ENCODE results near the gene MORN1.

The MORN1 gene

GRCh38 chr1:2404142-2404889 is 13.0 kb upstream of the MORN1 start:
- no peak for DNase-seq

DNA sequence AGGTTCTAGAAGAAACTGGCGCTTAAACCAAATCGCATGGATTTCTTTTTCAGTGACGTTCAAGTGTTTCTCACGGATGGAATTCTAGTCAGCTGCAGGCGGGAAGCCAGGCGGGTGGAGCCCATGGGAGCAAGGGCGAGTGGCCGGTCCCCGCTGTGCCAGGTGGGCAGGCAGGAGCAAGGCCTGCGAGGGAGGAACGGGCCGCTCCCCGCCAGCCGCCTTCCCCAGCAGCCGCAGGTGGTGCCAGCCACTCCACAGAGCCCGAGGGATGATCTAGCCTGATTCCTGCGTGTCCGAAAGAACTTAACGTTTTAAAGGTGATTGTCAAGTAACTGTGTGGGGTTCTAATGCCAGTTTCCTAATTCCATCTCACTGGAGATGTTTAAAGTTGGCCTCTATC is 11.9 kb upstream of the MORN1 start:
- DNase-seq: no peak

GRCh38 chr1:2402420-2402819 is 11.1 kb upstream of the MORN1 start:
- DNase-seq: no peak

DNA sequence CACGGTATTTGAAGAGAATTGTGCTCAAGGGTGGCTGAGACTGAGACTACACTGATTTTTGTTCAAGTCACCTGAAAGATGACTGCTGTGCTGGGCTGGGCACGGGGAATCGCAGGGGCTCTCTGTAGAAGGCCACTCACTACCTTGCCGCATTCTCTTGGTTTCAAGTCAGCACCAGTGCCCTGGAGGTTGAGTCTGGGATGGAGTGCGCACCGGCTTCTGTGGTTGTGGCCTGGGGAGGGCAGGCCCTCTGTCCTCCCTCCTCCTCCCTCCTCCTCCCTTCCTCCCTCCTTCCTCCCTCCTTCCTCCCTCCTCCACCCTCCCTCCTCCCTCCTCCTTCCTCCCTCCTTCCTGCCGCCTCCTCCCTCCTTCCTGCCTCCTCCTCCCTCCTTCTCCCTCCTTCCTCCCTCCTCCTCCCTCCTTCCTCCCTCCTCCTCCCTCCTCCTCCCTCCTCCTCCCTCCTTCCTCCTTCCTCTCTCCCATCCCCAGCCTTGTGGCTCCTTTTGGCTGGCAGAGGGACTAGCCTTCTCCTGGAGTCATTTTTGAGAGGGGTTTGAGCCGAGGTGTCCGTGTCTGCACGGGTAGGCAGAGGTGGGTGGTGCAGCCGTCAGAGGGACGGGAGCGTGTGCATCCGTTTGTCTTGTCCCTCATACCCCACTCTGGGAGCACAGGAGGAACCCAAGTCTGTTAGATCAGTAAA is 9.7 kb upstream of the MORN1 start:
- DNase-seq: no peak

GRCh38 chr1:2400576-2400909 is 9.2 kb upstream of the MORN1 start:
- DNase-seq: no peak

DNA sequence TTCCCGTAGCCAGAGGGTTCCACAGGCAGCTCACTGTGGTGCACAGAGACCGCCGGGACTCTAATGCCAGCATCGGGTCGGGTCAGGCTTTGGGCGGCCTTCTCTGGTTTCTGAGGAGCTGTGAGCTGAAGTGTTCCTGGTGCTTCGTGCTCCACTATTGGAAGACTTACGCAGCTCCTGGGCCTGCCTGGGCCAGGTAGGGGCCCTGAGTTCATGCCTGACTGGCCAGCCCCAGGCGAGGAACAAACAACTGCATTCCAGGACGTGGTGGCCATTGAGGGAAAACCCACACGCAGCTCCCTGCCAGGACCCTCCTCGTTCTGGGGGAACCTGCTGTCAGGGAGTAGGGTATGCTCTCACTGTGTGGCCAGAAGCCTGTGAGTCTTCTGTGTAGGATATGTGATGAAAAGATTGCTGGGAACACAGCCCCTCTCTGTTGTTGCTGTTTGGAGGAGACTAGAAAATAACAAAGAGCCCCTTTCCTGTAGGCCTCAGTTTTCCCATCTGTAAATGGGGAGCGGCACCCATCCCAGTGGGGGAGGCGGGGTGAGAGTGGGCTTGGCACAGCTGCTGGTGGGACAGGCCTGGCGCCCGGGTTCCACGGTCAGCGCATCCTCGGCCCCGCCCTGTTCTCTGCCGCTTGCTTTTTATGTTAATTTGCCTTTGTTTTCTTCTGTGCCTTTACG is 8.7 kb upstream of the MORN1 start:
- DNase-seq: no peak

DNA sequence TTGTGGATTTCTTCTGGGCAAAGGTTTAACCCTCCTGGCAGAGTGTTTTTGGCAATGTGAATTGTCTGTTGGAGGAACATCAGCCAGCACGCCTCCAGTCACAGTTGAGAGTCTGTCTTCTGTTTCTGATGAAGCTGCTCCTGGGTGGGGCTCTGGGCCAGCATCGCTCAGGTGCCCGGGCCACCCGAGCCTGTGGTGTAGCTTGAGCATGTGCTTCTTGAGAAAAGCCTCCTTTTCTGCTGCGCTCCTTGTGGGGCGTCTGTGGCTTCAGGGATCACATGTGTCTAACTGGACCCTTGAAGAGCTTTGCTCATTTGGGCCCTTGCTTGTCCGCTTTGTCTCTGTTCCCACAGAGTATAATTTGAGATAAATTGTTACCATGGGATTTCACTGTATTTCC is 7.5 kb upstream of the MORN1 start:
- DNase-seq: no peak

- DNase-seq: no peak
Observed at GRCh38 chr1:2397007-2397679, 5.8 kb upstream of the MORN1 start.

DNA sequence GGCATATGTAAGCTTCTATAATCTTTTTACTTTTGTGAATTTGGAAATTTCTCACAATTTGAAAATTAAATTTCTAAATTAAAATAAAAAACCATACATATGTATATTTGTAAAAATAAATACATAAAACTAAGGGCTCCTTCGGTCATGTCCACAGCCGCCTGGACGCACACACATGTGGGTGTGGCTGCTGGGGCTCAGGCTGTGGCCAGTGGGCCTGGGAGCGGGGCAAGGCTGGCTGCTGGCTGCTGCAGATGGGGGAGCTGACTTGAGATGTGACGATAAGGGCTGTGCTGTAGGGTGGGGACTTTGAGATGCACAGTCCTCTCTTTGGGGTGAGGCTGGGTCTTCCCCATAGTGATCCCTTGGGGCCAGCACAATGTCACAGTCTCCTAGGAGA is 5.1 kb upstream of the MORN1 start:
- DNase-seq: no peak

GRCh38 chr1:2396059-2396458 is 4.7 kb upstream of the MORN1 start:
- no peak for DNase-seq

- DNase-seq: no peak
Observed at GRCh38 chr1:2395245-2395644, 3.9 kb upstream of the MORN1 start.

DNA sequence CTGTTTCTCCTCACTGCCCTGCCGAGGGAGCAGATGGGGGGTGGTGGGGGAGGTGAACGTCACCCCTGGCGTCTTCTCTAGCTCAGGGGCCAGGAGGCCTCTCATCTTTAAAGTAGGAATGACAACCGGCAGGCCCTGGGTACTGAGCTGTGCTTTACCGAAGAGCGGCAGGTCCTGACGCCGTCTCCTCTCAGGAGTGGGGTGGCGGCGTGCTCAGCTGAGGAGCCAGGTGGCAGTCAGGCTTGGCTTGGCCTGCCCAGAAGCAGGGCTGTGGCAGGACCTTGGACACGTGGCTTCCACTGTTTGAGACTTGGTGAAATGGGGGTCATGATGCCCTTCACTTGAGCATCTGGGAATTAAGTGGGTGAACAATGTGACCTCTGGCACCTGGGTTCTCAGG is 3.4 kb upstream of the MORN1 start:
- DNase-seq: no peak

DNA sequence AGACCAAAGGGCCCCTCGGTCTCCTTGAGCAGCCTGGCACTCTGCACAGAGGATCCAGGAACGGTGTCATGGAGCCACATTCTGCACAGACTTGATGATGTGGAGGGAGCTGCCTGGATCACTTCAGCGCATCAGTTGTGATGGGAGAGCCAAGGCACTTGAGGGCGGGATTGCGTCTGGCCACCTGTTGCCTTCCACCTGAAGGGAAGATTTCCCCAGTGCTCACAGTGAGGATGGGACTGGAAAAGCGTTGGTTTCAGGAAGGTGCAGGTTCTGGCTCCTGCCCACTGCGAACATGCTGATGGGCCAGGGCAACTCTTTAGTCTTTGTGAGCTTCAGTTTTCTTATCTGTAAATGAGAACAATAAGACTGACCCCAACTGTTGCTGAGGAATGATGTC is 2.9 kb upstream of the MORN1 start:
- no peak for DNase-seq

DNA sequence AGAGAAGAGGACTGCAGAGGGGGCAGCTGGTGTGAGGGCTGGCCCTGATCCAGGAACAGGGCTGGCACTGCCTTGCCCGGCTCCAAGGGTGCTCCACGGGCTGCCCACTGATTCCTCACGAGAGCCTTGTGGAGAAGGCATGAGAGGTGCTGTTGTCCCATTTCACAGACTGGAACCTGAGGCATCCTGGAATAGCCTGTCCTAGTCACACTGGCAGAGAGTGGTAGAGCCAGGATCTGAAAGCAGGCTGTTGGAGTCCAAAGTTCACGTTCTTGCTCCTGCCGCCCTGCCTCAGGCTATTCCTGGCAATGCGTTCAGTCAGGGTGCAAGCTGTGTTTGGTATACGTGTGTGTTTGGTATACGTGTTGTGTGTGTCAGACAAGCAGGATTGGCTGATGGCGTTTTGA is 2.1 kb upstream of the MORN1 start:
- no peak for DNase-seq

DNA sequence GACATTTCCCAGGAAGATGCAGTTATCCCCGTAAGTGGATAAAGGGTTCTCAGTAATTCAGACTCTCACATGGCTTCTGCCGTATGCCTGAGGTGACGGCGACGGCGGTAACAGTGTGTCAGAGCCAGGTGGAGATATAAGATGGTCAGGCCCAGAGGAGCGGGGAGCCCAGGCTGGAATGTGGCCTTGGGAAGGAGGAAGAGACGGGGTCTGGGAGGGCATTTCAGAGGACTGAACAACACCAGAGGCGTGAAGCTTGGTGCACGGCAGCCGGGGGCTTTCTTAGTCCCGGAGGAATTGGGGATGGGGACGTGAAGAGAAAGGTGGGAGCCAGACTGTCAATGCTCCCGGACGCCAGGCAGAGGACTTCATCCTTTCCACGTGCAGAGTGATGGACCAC is 1.3 kb upstream of the MORN1 start:
- DNase-seq: no peak

DNA sequence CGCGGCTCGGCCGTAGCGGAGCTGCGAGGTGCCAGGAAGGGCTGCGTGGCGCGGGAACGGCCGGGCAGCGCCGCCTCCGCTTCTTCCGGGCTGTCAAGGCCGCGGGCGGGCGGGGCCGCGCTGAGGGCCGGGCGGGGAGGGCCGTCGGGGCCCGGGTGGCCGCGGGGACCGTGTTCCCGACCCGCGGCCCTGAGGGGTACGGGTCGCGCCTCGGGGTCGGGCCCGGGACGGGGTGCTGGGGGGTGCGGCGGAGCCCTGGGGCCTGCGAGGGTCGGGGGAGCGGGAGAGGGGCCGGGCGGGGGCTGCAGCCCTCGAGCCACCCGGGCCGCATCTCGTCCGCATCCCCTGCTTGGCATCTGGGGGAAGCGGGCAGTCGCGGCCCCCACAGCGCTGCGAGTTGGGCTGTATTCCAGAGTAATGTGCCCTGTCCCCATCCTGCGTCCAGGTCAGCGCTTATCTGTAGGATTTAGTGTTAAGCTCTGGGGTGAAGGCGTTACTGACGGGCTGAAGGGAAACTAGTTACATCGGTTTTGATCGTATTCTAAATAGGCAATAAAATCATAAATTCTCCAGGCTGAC is 666 bp upstream of the MORN1 start:
- DNase-seq: no peak

GRCh38 chr1:2389644-2390043 is 1.7 kb downstream of the MORN1 start:
- no peak for DNase-seq

GRCh38 chr1:2388004-2388913 is 3.1 kb downstream of the MORN1 start:
- no peak for DNase-seq

DNA sequence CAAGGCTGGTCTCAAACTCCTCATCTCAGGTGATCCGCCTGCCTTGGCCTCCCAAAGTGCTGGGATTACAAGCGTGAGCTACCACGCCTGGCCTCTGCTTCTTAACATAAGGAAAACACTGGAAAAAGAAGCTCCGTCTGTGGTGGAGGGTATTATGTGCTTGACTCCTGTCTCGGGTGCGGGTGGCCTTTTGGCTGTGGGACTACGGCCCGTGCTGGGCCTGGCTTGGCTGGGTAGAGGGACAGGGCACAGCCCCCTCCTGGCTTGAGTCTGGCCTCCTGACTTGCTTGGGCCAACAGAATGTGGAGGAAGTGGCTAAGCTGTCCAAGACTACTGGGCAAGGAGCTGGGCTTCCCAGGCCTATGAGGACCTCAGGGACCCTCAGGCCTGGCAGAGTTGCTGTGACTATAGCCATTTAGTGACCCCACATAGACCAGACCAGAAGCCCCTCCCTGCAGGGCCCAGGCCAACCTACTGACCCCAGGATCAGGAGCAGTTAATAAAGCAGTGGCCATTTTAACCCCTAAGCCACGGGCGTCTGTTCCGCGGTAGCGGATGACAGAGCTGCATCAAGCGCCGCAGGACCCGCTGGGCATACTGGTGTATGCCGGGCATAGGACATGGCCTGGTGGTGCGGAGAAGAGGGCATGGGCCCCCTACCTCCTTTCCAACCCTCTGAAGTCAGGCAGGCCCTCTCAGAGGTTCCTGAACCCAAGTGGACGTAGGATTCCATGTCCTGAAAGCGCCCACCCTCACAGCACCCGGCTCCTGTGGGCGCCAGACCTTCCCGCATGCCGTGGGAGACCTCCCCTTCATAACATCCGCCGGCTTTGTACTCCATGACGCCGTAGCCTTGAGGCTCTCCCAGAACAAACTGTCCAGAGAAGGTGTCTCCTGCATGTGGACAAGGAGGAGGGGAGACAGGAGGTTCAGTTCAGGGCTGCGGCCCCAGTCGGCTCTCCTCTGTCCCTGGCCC is 4.4 kb downstream of the MORN1 start:
- no peak for DNase-seq

DNA sequence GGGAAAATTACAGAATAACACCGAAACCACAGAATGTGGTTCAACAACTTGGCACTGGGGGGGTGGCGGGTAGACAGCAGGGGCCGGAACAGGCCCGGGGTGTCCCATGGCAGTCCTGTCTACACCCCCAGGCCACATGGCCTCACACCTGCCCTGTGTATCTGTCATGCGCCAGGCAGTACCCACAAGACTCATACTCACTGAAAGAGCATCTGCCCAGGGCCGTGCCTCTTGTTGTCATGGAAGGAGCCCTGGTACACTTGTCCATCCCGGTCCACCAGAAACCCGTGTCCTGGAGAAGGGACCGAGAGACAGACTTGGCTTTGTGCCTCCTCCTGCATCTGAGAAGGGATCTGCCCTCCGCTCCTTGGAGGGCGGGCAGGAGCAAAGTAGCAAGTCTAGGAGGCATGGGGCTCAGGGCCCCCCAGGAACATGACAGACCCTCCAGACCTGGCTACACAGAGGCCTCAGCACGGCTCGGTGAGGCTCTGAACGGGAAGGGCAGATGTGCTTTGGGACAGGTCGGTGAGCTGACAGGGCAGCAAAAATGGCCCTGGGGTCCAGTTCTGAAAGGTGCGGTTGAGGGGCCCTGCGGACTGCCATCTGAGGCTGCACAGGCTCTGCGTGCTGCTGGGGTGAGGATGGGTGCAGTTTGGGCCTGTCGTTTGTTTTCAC is 5.6 kb downstream of the MORN1 start:
- DNase-seq: no peak

Measured in NCI-H1417 treated with DMSO at 0.1 percent for 48 hours (cell line).